Thyroid gland (tissue), 4 donors: Measurements from ENCODE around the gene PLET1. TPM values are rescaled to one million over a fixed set of nuclear protein-coding genes. Genes with fewer than 3 reads are reported as not detected.

Experiments used
- small RNA-seq: library from RNA; depleted of rRNA; stranded (forward); fragments of <200 nt; gene quantifications from one replicate; pipeline ENCODE3, GENCODE V24; 2016
- total RNA-seq, 4 donors: library from RNA; depleted of rRNA; stranded (reverse); fragments of >200 nt; gene quantifications; one replicate each; pipeline ENCODE4 v1.2.3, GENCODE V29; 2016

Gene PLET1
- total RNA-seq, 4 donors from 2014 or later: not detected

Small RNAs within 50 kb of the gene (small RNA-seq; reads per million reads assigned to genes)
- not detected for gene MRPS36P4

Other genes with a start within 250 kb of the PLET1 start
- gene DLAT, start 235.5 kb downstream of the PLET1 start, total RNA-seq: 10 to 100 TPM; 33.9 to 52.0 (median 39.0) TPM
- gene PIH1D2, start 186.8 kb downstream of the PLET1 start, total RNA-seq: 10 to 100 TPM in 3 of 4 donors, 1 to 10 TPM in 1; 6.4 to 12.8 (median 11.1) TPM
- gene NKAPD1, start 186.6 kb downstream of the PLET1 start, total RNA-seq: 10 to 100 TPM; 13.2 to 20.8 (median 18.8) TPM
- gene TIMM8B, start 174.1 kb downstream of the PLET1 start, total RNA-seq: 10 to 100 TPM; 11.8 to 55.8 (median 27.5) TPM
- 100 to 1,000 TPM; 102 to 201 (median 174) TPM for gene SDHD, start 174.0 kb downstream of the PLET1 start, total RNA-seq
- gene IL18, start 96.8 kb downstream of the PLET1 start, total RNA-seq: 10 to 100 TPM in 2 of 4 donors, 1 to 10 TPM in 2; 5.8 to 18.3 (median 9.3) TPM
- under 1 TPM in 1 of 4 donors, not detected in 3; 0.33 TPM for gene TEX12, start 93.5 kb downstream of the PLET1 start, total RNA-seq
- 10 to 100 TPM in 2 of 4 donors, 1 to 10 TPM in 2; 6.6 to 15.9 (median 11.1) TPM for gene BCO2, start 85.3 kb downstream of the PLET1 start, total RNA-seq
- 10 to 100 TPM; 27.2 to 48.0 (median 39.3) TPM for gene PTS, start 34.4 kb downstream of the PLET1 start, total RNA-seq